ENCODE results near the gene LMCD1.

LMCD1 gene

DNA sequence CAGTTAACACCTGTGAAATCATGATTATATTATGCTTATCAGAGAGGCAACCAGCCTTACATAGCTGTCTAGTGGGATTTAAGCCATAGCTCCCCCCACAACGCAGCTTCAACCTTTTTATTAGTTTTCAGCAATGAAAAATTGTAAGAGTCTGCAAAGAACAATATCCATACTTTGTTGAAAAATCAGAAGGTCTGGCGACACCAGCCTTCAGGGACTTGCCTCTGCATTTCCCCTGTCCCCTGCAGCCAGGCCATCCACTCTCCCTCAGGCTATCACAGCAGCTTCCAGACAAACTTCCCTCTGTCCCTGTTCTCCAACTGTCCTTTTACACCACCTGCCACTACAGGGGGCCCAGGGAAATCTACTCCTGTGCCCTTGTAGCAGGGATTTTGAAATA is 83.0 kb downstream of the LMCD1 start:
- no peak for DNase-seq (ENCODE audit: low read depth in 2 of 2)

DNA sequence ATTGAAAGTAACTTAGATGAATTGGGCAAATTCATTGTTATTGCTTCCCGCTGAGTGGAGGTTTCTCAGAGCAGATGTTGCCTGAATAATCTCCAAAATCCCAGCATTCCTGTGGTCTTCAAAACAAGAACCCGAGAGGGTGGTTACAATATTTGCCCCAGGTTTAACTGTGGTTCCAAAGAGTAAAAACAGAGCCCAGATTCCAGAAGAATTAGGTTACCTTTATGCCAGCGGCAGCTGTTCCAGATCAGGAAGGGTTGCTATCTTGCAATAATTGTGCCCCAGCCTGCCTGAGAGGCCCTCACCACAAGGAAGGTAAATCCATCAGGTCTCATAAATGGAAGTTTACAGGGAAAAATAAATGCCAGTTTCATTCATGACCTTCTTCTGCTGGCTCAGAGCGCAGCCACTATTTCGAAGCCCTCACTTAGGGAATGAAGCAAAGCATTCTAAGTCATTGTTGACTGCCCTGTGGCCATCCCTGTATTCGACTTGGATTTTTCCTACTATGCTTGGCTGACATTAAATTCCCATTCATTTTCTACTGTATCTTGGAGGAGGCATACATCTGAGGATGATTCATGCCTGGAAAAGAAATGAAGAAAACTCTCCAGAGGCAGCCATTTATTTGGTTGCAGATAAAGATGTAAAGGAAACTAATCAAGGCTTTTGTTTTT is 88.4 kb downstream of the LMCD1 start:
- no peak for DNase-seq (ENCODE audit: low read depth in 2 of 2)

DNA sequence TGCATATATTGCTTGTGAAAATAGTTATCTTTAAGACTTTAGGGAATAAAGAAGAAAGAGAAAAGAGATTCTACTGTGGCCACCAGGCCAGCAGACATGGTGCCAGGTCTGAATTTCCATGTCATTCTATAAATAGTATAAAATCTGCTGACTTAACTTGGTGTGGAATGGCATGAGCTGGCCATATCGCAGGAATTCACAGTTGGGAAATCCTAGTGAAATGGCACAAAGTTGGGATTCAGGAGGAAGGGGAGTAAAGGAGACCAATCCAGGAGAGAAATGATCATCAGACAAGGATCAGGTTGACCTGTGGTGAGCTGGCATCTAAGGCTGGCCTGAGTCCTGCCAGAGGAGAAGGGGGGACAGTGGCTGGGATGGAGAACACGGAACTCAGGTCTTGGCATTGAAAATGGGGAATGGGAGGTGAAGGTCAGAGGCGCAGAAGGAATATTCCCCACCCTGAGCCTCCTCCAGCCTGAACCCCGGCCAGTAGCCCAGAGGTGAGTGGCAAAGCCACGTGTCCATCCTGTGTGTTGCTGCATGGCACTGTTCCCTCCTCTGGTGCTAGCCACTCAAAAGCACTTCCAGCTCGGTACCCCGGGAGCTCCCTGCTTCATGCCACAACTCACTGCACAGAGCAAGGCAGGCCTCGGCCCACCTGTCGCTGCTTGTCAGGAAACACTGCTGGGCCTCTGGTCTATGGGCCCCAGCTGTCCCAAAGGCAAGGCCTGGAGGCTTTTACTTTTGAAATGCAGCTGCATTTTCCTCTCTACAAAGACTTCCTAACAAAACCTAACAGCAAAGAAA is 91.6 kb downstream of the LMCD1 start:
- DNase-seq (ENCODE audit: low read depth in 2 of 2): no peak

DNA sequence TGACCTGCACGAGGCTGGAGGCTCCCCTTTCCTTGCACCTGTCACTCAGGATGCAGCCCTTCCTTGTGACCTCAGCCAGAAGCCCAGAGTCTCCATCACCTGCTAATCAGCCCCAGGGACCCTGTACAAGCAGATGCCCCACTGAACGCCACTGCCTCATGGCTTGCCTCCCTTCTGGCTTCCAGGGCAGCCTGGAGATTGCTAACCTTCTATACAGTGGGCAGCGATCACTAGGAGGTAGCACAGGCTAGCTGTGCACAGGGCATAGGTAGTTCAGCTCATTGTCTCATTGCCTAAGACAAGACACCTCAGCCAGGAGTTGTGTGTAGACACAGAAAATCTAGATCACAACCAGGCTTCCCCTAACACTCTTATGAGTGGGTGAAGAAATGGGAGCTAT is 93.6 kb downstream of the LMCD1 start:
- DNase-seq (ENCODE audit: low read depth in 2 of 2): no peak

DNA sequence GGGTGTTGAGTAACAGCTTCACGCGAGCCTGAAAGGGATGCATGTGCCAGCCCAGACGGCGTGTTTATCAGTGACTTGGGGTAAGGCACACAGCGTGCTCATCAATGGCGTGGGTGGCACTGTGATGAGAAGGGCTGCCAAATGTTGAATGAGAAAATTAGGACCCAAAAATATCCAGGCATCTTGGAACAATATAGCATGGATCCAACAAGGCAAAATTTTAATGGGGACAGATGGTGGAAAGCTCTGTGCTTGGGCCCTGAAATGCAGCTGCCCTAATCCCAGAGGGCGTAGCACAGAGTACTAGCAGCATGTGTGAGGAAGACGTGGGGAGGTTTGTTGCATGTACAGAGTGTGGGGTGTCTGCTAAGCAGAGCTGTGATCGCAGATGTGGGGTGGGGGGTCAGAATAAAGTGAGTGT is 94.1 kb downstream of the LMCD1 start:
- DNase-seq (ENCODE audit: low read depth in 2 of 2): no peak

DNA sequence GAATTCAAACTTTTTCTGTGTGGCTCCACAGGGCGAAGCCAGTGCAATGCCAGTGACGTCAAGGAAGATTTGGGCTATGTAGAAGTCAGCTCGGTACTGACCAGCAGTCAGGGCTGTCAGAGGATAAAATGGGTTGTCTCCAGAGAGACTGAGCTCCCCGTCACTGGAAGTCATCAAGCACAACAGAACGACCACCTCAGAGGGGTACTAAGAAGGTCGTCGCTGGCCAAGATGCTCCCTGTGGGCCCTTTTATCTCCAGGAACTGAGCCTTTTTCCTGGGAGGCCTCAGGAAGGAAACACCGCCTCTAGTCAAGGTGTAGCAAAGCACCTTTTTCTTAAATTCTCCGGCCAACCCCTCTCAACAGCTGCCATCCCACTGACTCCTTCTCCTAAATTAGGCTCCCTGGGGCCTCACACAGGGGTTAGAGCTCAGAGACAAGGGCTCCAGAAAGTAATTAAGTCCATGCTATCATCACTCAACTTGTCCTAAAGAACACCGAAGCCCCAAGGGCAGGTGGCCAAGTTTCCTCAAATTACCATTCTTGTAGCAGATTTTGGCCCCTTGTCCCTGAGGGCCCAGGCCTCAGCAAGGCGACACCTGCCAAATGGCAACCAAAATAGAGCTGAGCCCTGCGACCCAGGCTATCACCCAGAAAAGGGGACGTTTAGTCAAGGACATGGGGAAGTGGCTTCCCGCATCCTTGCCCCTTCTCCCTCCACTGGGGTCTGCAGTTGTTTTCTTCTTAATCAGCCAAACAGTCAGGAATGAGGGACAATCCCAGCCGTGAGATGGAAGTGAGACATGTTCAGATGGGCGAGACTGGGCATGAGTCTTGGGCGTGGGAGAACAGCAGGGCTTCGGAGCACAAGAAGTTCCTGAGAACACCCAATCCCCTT is 94.9 kb downstream of the LMCD1 start:
- no peak for DNase-seq (ENCODE audit: low read depth in 2 of 2)

GRCh38 chr3:8597219-8597853 is 95.7 kb downstream of the LMCD1 start:
- DNase-seq (ENCODE audit: low read depth in 2 of 2): no peak

DNA sequence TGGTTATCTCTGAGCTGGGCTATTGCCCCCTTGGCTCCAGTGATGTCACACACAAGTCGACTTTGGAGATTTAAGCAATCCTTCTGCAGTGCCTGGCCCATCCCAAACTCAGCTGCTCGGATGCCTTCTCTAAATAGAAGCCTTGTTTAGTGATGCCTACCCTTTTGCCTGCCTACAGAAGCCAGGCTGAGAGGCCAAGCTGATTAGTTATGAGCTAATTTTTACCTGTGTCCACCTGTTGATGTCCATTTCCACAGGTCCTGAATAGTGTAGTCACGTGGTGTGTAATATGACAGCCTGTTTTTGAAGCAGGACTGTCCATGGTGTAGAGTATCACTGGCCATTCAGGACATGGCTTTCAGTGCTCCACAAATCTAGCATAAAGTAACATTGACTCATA is 97.5 kb downstream of the LMCD1 start:
- no peak for DNase-seq (ENCODE audit: low read depth in 2 of 2)

DNA sequence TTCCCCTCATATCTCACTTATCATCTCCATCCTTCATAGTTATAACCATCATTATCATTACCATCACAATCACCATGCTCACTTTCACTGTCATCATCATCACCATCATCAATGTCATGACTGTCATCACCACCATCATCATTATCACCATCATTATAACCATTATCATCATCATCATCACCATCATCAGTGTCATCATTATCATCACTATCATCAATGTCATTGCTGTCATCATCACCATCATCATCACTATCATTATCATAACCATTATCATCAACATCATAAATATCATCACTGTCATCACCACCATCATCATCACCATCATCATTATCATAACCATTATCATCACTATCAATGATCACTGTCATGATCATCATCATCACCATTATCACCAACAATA is 98.8 kb downstream of the LMCD1 start:
- no peak for DNase-seq (ENCODE audit: low read depth in 2 of 2)

GRCh38 chr3:8603115-8603710 is 101.6 kb downstream of the LMCD1 start:
- no peak for DNase-seq (ENCODE audit: low read depth in 2 of 2)

DNA sequence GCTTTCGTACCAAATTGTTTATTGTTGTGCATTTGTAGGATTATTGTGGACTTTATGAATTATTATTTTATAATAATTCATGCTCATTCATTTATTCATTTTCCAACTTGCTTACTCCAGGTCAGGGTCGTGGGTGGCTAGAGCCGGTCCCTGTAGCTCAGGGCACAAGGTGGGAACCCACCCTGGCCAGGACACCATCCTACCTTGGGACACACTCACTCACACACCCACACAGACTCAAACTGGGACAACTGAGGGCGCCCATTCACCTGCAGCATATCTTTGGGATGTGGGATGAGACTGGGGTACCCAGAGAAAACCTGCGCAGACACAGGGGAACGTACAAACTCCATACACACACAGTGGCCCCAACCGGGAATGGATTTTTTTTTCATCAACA is 102.4 kb downstream of the LMCD1 start:
- no peak for DNase-seq (ENCODE audit: low read depth in 2 of 2)

DNA sequence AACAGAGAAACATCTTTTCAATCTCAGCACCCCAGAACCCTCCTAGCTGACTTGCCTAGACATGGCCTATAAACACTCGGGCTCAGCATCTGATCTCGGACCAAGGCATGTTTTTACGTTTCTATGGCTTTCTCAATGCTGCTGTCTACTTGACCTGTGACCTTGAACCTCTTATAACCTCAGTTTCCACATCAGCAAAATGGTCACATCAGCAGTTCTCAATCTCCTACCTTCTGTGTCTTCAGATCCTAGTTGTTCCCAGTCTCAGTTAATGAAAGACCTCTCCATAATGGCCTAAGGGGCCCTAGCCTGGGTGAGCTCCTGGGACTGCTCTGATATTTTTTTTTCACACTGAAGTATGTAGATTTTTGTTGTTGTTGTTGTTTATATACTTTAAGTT is 103.4 kb downstream of the LMCD1 start:
- DNase-seq (ENCODE audit: low read depth in 2 of 2): no peak

- no peak for DNase-seq (ENCODE audit: low read depth in 2 of 2)
These were observed 105.1 kb downstream of the LMCD1 start for GRCh38 chr3:8606701-8607231.

GRCh38 chr3:8607234-8608040 is 105.8 kb downstream of the LMCD1 start:
- DNase-seq (ENCODE audit: low read depth in 2 of 2): no peak

DNA sequence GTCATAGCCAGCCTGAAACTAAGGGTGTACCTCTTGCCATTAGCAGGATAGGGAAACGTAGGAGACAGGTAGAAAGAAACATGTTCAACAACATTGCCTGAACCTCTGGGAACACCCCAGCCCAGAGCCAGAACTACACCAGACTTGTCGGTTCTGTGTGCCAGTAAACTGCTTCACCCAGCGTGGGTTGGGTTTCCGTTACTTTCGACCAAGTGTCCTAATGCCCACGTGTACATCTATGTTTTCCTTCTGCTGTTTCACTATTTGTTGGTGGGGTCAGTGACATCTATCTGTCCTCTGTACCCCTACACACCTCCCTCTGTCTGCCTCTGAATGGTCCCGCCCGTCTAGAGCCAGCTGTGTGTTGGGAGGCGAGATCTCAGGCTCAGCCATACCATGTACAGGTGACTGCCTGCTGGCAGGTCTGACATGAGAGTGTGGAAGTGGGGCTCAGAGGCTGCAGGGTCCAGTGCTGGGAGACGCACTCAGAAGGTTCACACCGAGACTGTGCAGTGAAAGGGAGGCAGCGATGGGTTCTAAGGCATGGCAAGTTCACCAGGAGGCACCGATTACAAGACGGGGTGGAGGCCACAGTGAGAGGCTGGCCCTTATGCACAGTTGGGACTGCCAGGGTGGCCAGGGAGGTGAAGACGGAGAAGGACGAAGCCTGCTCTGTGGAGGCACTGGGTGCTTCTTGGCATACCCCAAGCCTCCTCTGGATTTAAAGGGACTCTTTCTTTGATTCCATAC is 106.6 kb downstream of the LMCD1 start:
- no peak for DNase-seq (ENCODE audit: low read depth in 2 of 2)

- no peak for DNase-seq (ENCODE audit: low read depth in 2 of 2)
These were observed 107.3 kb downstream of the LMCD1 start for GRCh38 chr3:8608791-8609467.

DNA sequence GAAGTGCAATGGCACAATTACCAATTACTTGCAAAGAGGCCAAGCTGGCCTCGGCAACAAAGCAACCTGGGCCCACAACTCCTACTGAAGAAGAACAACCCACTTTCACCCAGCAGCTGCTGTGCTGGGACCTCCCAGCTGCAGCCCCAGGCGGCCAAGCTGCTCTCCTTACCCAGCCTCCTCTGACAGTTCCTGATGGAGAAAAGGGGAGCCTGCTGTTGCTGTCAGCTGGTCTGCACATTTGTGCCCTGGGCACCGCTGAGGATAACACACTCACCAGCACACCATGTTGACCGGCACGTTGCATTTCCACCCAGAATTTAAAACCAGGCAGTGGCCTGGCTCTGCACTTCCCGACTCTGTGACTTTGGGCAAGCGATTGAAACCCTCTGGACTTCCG is 109.3 kb downstream of the LMCD1 start:
- DNase-seq (ENCODE audit: low read depth in 2 of 2): no peak

- DNase-seq (ENCODE audit: low read depth in 2 of 2): no peak
These were observed 116.3 kb downstream of the LMCD1 start for GRCh38 chr3:8617921-8618320.

DNA sequence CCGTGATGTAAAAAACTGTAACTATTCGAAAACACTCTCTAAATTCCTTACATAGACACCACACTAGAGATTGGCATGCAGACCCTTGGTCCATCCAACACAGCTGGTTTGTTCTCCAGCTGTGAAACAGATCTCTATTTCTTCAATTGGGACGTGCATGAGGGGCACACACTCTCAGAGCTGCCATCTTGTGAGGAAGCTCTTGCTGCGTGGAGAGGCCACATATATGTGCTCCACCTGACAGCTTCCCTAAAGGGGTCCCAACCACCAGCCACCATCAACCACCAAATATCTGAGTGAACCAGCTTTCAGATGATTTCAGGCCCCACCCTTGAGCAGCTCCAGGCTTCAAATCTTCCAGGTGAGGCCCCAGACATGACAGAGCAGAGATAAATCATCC is 117.3 kb downstream of the LMCD1 start:
- no peak for DNase-seq (ENCODE audit: low read depth in 2 of 2)
